SK-N-SH (cell line): Measurements from ENCODE around the gene CNTNAP3.
"Not testable (repeated sequence)": the region's sequence is repeated elsewhere in the genome, so short reads cannot be mapped to it uniquely, and the experiment has no call there.

Source experiments
- CTCF ChIP-seq: fragments of 200-600 bp; sonication (generic); IDR thresholded peaks from 2 replicates; pipeline ENCODE4 v1.6.1; 2017; ENCODE audit warnings: antibody characterized with exemption, mild to moderate bottlenecking, moderate library complexity
- GABPA ChIP-seq: IDR thresholded peaks from 2 replicates; pipeline ENCODE4 v1.4.0; 2012; ENCODE audit warnings: low read depth, mild to moderate bottlenecking
- POLR2AphosphoS5 ChIP-seq: IDR thresholded peaks from 2 replicates; pipeline ENCODE4 v1.6.1; 2012; ENCODE audit warnings: low read depth, low read length
- RCOR1 ChIP-seq: fragments of 150-350 bp; IDR thresholded peaks from 2 replicates; pipeline ENCODE4 v1.6.1; 2017; ENCODE audit warnings: antibody characterized with exemption, low read length
- TAF1 ChIP-seq: IDR thresholded peaks from 2 replicates; pipeline ENCODE4 v1.6.1; 2012; ENCODE audit warnings: low read depth, mild to moderate bottlenecking, low read length, moderate library complexity, borderline replicate concordance
- TF ChIP-seq, protein P1 (sequence below): IDR thresholded peaks from 2 replicates; pipeline ENCODE4; 2012
- TF ChIP-seq, protein P2 (sequence below): IDR thresholded peaks from 2 replicates; pipeline ENCODE4 v1.4.0; 2012; ENCODE audit warnings: low read depth

DNA sequence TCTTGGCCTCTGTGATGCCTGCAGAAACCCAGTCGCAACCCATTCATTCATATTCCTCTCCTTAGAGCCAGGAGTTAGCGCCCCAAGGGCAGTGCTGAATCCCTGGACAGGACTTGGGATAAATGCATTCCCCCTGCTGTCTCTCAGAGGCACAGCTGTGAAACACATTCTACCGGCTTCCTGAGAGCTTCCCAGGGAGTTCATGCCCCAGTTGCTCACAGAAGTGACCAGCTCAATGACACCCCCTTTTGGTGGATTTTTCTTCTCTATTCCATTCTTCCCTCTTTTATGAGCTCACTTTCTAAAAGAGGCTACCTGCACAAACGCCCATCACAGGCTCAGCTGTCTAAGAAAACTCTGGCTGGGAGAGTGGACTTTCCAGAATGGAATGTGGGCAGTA is 8.0 kb downstream of the CNTNAP3 start:
- TF ChIP-seq CTCF, POLR2AphosphoS5, GABPA, RCOR1, TAF1: not testable (repeated sequence)
- TF ChIP-seq, protein P1, sequence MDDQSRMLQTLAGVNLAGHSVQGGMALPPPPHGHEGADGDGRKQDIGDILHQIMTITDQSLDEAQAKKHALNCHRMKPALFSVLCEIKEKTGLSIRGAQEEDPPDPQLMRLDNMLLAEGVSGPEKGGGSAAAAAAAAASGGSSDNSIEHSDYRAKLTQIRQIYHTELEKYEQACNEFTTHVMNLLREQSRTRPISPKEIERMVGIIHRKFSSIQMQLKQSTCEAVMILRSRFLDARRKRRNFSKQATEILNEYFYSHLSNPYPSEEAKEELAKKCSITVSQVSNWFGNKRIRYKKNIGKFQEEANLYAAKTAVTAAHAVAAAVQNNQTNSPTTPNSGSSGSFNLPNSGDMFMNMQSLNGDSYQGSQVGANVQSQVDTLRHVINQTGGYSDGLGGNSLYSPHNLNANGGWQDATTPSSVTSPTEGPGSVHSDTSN = not testable (repeated sequence)
- TF ChIP-seq, protein P2, sequence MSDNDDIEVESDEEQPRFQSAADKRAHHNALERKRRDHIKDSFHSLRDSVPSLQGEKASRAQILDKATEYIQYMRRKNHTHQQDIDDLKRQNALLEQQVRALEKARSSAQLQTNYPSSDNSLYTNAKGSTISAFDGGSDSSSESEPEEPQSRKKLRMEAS = not testable (repeated sequence)
